DMS79 (cell line): ENCODE data around the gene NOVA2.
"Not testable (repeated sequence)": the region's sequence is repeated elsewhere in the genome, so short reads cannot be mapped to it uniquely, and the experiment has no call there.

ENCODE experiments used
- DNase-seq: peaks from one replicate; lab custom pipeline; 2025; lab: John Stamatoyannopoulos, UW

The NOVA2 gene

DNA sequence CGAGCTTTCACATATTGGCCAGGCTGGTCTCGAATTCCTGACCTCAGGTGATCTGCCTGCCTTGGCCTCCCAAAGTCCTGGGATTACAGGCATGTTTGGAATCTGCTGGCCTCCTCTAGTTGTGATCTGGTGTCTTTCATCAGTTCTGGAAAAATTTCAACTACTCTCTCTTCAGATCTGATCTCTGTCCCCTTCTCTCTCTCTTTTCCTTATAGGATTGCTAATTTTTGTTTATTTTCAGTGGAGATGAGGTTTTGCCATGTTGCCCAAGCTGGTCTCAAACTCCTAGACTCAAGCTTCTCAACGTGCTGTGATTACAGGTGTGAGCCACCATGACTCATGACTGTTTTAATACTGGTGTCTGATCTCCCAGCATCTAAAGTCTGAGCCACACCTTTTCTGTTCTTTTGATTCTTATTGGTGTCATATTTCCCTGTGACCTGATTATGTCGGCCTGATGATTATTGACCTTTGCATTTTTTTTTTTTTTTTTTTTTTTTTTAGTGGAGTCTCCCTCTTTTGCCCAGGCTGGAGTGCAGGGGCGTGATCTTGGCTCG, 48.7 kb downstream of the NOVA2 start:
- DNase-seq = no peak

DNA sequence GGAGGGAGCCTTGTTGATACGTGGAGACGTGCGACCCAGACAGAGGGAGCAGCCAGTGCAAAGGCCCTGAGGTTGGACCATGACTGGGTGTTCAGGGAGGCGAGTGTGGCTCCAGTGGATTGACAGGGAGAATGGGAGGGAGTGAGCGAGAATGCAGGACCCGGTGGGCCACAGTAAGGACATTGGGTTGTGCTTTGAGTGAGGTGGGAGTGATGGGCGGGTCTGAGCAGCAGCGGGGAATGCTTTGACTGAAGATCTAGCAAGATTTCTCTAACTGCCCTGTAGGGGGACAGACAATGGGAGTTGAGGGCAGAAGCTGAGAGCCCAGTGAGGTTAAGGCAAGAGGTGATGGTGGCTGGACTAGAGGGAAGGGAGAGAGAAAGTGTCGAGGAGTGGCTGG, 51.4 kb downstream of the NOVA2 start:
- no peak for DNase-seq

DNA sequence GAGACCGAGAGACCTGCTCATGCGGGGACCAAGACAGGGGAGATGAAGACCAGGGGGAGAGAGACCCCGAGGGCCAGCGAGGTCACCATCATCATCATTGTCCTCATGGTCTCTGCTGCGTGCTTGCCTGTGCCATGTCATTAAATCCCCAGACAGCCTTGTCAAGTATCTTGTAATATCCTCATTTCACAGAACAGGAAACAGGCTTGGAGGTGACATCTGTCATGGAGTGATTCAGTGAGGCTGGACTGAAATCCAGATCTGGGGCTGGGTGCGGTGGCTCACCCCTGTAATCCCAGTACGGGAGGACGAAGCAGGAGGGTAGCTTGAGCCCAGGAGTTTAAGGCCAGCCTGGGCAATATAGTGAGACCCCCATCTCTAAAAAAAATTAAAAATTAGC, 53.2 kb downstream of the NOVA2 start:
- no peak for DNase-seq

DNA sequence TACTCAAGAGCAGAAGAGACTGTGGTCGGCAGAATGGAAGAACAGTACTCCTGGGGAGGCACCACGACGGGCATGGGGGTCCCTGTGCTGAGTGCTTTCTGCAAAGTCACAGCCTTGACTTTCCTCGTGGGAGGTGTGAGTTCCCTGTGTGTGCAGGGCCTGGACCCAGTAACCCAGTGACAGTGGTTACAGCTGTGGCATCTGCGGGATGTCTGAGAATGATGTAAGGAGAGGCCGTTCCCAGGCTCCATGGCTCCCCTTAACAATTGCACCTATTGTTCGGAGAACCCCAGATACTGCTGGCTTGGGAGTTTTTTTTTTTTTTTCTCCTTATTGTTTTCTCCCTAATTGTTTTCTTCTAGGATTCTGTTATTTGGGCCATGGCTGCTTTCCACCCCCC, 54.0 kb downstream of the NOVA2 start:
- DNase-seq = no peak

DNA sequence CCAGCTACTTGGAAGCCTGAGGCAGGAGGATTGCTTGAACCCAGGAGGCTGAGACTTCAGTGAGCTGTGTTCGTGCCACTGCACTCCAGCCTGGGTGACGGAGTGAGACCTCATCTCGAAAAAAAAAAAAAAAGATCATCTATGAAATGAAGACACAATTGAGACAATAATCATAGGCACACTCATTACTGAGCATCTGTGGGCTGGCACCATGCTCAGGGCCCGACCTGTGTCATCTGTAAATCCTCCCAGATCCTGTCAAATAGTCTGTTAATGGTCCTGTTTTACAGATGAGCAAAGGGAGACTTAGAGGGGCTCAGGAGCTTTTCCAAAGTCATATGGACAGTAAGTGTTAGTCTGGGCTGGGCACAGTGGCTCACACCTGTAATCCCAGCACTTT, 54.9 kb downstream of the NOVA2 start:
- DNase-seq = no peak

DNA sequence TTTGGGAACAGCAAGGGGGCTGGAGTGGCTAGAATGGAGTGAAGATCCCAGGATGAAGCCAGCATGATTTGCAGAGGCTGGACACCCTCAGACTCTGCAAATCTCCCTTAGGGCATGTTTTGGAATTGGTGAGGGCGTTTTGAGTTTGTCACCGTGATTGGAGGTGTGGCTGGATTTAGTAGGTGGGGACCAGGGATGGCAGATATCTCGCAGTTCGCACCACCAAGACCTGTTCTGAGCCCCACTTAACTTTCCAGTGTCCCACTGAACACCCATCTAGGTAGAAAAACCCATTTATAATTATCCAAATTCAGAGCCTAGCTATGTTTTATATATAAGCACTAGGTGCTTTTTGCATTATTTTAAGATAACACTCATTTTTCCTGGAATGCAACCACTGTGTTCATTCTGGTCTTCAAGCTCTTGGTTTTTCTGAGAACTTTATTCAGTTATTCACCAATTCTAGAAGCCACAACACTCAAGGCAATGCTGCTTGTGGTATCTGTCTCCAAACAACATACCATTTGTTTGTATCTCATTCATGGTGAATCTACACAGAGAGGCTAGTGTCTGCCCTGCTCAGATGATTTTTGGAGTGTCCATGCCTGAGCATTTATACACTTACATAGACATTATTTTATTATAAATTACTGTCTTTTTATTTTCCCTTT, 56.1 kb downstream of the NOVA2 start:
- DNase-seq = no peak

DNA sequence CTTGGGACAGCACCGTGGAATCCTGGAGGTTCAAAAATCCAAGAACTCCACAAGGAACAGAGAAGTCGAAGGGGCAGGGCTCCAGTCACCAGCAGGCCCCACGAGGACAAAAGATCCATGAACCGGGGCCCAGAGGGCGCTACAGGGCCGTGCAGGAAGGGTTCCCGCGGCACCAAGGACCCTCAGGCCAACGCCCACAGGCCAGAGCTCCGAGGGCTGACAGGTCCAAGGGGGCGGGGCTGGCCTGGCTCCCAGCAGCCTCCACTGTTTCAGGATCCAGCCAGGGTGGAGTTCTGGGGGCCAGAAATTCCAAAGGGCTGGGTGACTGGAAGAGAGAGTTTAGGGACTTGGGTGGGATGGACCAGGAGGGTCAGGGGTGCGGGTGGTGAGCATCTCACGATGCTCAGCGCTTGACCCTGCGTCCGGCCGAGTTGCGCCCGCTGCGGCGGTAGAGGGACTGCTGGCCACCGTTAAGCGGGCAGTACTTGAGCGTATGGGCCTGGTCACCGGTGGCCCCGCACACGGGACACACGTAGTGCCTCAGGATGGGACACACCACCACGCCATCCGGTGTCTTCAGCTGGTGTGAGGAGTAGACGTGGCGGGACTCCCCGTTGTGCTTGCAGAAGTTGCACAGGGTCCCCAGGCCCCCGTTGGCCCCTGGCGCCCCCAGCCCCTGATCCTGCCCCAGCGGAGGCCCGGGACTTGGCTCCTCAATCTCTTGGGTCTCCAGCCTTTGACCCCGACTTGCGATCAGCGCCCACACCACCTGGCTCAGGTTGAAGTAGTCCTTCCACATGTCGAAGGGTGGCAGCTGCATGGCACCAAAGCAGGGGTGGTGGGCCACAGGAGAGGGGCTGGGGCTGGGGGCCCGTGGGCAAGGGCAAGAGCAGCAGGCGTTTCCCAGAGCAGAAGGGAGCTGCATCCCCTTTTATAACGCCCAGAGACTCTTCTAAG, 59.5 kb downstream of the NOVA2 start, which contains the start of gene NANOS2:
NANOS2 (minus strand) TSS at position 905 of the 957 bp plus-strand sequence; CDS start at position 820, 85 bp downstream.
- no peak for DNase-seq

DNA sequence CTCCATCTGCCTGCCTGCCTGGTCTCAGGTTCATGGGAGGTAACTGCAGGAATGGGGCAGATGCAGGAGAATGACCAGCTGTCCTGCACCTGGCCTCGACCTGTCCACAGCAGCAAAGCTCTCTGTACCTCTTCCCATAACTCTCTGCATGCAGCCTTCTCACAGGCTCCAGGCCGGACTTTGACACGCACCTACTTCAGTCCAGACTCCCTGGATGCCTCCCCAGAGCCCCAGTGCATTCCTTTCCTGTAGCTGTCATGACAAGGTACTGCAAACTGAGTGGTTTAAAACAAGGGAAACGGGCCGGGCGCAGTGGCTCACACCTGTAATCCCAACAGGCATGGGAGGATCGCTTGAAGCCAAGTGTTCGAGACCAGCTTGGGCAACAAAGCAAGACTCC, 62.4 kb downstream of the NOVA2 start:
- no peak for DNase-seq

DNA sequence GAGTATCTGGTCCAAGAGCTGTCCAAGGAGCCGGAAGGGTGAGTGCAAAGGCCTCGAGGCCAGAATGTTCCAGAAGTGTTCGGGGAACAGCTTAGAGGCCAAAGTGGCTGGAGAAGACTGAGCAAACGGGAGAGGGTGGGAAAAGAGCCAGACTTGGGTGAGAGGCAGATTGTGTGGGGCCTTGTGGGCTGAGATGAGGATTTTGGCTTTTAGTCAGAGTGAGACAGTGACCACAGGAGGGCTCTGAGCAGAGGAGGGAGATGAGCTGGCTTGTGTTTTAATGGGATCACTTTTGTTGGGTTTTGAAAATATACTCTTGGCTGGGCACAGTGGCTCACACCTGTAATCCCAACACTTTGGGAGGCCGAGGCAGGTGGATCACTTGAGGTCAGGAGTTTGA, 64.7 kb downstream of the NOVA2 start:
- DNase-seq = no peak

DNA sequence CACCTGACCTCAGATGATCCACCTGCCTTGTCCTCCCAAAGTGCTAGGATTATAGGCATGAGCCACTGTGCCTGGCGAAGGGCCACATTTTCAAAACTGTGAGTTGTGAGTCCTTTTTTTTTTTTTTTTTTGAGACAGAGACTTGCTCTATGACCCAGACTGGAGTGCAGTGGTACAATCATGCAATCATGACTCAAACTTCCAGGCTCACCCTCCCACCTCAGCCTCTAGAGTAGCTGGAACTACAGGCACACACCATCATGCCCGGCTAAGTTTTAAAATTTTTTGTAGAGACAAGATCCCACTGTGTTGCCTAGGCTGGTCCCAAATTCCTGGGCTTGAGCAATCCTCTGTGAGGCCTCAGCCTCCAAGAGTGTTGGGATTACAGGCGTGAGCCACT, 67.4 kb downstream of the NOVA2 start:
- DNase-seq = no peak

DNA sequence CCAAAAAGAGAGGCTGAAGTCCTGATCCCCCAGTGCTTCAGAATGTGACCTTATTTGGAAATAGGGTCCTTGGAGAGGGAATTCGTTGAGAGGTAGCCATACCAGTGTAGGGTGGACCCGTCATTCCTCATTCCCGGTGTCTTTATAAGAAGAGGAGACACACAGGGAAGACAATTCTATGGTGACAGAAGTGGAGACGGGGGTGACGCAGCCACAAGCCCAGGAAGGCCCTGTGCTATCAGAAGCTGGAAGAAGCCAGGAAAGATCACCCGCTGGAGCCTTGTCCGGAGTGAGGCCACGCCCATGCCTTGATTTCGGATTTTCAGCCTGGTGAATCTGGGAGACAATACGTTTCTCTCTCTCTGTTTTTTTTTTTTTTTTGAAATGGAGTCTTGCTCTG, 68.7 kb downstream of the NOVA2 start:
- DNase-seq = no peak

DNA sequence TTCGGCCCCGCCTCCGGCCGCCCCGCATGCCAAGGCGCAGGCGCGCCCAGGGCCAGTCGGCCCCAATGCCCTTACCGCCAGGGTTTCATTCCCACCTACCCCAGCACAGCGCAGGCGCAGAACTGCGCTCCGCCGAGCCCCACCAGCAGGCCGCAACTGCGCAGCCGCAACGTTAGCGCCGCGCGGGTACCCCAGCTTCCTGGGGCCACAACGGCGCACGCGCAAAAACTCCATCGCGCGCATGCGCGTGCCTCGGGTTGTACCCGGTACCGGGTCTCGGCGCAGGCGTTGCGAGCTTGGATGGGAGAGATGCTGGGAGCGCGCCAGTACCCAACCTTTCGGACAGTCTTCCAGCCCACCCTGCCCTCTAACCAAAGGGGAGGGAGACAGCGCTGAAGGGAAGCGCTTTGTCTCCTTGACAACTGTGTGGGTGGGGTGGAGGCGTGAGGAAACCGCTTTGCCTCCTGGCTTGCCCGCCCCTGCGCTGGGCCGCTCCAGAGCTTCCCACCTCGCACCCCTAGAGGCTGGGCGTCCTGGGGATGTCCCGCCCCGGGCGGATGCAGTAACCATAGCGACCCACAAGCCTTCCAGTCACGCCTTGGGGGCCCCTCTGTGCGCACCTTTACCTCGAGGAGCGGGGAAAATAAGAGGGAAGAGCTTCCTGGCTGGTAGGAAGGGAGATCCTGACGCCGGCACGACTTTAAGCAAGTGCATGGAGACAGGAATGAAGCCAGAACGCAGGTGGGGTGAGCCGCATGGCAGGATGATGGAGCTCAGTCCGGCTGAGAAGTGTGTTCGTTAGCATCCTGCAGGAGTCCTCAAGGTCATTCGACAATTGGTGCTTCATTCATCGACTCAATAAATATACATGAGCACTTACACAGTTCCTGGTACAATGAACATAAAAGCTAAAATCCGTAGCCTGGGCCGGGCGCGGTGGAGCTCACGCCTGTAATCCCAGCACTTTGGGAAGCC, 70.7 kb downstream of the NOVA2 start:
- peak; percentile 93 for DNase-seq

DNA sequence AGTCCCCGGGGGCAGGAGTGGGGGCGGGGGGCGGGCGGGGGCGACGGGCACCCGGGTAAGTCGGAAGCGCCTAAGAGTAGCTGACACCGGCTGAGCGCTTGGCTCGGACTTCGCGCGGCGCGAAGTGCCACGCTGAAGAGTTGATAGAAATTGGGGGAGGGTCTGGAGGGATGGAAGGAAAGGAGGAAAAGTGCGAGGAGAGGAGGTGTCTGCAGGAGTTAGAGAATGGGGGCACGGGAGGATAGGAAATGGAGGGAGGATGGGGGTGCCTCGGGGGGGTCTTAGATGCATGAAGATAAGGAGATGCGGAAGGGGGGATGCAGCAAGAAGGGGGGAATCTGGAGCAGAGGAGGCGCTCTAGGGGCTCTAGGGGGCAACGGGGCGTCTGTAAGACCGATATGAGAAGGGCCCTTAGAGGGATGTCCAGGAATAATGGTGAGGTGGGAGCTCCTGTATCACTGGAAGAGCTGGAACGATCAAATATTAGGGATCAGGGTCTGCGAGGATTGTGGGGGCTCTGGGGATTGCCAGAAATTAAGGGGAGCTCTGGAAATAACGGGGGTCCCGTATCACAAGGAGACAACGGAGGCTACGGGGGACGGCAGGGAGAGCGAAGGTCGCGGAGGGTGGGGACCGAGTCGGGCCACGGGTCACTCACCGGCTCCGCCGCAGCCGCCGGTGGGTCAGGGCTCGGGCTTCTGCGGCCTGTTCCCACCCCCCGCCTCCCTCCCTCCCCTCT, 71.6 kb downstream of the NOVA2 start, which contains the start of gene MYPOP:
MYPOP (minus strand) TSS at position 702 of the 739 bp plus-strand sequence. CDS start 840 bp downstream, outside the sequence.
- no peak for DNase-seq

DNA sequence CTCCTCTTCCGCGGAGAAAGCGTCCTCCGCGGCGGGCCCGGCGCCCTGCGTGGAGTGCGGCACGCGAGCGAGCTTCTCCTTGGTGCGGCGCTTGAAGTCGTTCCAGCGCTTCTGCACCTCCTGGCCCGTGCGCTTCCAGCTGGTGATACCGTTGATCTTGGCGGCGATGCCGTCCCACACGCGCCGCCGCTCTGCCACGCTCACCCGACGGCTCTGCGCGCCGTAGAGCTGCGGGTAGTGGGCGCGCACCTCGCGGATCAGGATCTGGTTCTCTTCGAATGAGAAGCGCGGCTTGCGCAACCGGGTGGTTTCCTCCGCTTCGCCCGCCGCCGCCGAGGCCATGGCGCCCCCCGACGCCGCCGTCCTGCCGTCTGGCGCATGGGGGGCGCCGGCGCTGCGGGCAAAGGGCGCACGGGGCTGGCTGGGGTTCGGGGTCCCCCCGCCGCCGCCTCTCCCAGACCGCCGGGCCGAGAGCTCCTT, 72.2 kb downstream of the NOVA2 start:
- no peak for DNase-seq

DNA sequence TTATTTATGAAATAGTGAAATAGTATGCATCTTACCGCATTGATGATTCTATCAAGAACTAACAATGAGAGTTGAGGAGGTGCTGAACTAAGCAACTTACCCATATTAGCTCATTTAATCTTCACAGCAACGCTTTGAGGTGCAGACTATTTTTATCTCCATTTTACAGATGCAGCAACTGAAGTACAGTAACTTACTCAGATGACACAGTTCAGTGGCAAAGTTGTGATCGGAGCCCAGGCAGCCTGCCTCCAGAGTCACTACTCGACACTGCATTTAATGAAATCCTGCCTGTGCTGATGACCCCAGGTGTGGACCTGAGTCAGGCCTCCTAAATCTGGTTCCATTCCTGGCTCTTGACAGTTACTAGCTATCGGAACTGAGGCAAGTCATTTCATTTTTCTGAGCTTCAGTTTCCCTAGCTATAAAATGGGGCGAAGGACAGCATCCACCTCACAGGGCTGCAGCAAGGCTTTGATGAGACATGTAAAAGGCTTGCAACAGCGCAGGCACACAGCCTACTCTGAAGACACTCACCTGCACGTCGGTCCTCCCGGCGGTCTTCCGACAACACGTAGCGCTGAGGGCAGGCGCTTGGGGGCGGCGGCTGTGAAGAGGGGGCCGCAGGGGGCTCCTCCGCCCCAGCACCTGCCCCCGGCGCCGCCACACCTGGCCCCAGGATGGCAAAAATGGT, 72.8 kb downstream of the NOVA2 start:
- no peak for DNase-seq

DNA sequence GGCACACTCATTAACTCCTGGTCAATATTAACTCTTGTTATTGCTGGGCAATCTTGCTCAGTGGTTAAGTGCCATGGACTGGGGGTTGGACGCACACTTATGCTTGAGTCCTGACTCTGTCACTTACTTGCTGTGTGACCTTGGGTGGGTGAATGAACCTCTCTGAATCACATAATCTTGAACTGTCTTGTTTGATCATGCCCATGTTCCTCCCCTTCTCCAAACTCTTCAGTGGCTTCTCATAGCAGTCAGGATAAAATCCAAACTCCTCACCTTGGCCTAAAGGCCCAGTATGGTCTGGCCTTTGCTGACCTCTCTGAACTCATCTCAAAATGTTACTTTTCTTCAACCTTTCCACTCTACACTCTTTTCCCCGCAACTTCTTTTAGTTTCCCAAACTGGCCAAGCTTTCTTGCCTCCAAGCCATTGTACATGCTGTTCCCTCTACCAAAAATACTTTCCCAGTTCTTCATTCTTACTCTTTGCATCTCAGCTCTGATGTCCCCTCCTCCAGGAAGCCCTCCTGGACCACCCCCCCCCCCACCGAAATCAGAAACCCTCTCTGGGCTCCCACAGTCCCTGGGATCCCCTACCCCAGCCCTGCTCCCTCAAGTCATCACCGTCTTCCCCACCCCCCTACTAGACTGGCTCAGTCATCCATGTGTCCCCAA, 73.6 kb downstream of the NOVA2 start:
- DNase-seq = no peak

DNA sequence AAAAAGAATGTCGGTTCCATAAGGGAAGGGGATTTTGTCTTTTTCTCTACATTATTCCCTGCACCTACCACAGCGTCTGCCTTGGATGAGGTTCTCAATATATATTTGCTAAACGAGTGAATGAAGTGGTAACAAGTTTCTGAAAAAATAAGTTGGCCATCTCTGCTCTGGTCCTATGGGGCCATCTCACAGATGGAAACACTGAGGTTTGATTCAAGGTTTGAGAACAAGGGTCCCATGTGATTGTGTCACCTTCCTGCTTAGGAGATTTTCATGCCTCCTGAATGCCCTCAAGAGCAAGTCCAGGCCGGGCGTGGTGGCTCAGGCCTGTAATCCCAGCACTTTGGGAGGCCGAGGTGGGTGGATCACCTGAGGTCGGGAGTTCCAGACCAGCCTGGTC, 74.4 kb downstream of the NOVA2 start:
- no peak for DNase-seq

DNA sequence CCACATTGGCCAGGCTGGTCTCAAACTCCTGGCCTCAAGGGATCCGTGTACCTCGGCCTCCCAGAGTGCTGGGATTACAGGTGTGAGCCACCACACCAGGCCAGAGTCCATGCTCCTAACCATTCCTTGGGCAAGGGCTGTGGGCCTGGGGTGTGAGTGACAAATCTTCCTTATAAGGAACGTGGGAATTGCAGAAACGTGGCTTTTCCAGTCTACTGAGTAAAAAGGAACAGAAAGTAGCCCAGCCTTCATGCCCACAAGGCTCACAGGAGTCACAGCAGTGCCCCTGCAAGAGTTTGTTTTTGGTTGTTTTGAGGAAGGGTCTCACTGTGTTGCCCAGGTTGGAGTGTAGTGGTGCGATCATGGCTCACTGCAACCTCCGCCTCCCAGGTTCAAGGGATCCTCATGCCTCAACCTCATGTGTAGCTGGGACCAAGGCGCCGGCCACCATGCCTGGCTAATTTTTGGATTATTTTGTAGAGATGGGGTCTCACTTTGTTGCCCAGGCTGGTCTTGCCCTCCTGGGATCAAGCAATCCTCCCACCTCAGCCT, 76.3 kb downstream of the NOVA2 start:
- DNase-seq = no peak

DNA sequence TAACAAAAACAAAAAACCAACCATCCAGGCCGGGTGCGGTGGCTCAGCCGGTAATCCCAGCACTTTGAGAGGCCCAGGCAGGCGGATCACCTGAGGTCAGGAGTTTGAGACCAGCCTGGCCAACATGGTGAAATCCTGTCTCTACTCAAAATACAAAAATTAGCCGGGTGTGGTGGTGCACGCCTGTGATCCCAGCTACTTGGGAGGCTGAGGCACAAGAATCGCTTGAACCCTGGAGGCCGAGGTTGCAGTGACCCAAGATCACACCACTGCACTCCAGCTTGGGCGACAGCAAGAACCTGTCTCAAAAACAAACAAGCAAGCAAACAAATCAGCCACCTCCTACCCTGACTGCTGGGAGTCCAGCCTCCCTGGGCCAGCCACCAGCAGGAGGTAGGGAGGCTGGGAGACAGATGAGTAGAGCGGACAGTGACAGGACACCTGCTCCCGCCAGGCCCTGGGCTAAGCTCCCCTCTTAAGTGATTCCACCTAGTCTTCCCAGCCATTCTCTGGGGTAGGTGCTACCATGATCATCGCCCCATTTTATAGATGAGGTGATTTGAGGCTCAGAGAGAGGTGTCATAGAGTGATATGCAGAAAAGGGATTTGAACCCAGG, 77.6 kb downstream of the NOVA2 start:
- DNase-seq = not testable (repeated sequence)
